GM12878 (cell line): ENCODE results near the gene SUFU. TPM values are rescaled to one million over a fixed set of nuclear protein-coding genes. Genes with fewer than 3 reads are reported as not detected.

Source experiments
- ATAC-seq: fragments of 200-7000 bp; cut with Tn5 transposase; 3 replicates; pipeline ENCODE4 v1.9.1; 2020; ENCODE audit warnings: mild to moderate bottlenecking, moderate library complexity
- BruUV-seq: library from RNA; stranded (reverse); fragments of 400-500 nt; replicated peaks from 2 replicates; lab custom pipeline; 2021; lab: Mats Ljungman, UMichigan
- CTCF ChIA-PET: fragments of 300-600 bp; sonication (Branson Sonifier 250); formaldehyde crosslinking; extraction: SDS; loops from one replicate; lab custom pipeline; 2021; ENCODE audit warnings: inconsistent platforms; lab: Yijun Ruan, JAX
- POLR2A ChIA-PET: fragments of 350-600 bp; formaldehyde crosslinking; extraction: SDS; loops from one replicate; lab custom pipeline; 2021; ENCODE audit warnings: inconsistent platforms; lab: Charles Lee
- RAD21 ChIA-PET: fragments of 300-600 bp; sonication (Branson Sonifier 250); formaldehyde crosslinking; loops from one replicate; lab custom pipeline; 2023; ENCODE audit warnings: antibody characterized with exemption; ENCODE audit not compliant: unreplicated experiment; lab: Charles Lee
- SMC1A ChIA-PET: fragments of 300-600 bp; sonication (Branson Sonifier 250); formaldehyde crosslinking; loops from one replicate; lab custom pipeline; 2023; ENCODE audit not compliant: unreplicated experiment, uncharacterized antibody; lab: Charles Lee
- DNase-seq: peaks from one replicate; pipeline ENCODE4 v3.0.0-alpha.2; 2011; ENCODE audit warnings: low read depth, low spot score
- FAIRE-seq: peaks from 3 replicates; lab custom pipeline; 2011; peaks lifted over from hg19 to GRCh38; lab: Jason Lieb, UNC
- H2AFZ ChIP-seq: 2 replicates; pipeline ENCODE4 v1.6.0; 2011; ENCODE audit warnings: low read depth, low read length, control low read depth; ENCODE audit not compliant: control insufficient read depth
- H3K27ac ChIP-seq: 2 replicates; pipeline ENCODE4 v1.5.1; 2011; ENCODE audit warnings: control low read depth; ENCODE audit not compliant: control insufficient read depth, insufficient read depth
- H3K27me3 ChIP-seq, 2 experiments: replicated peaks in 1 of 2; 2 replicates each; pipeline versions ENCODE4 v1.6.0 to v1.6.1; 2011; ENCODE audit warnings: low read length in 1 of 2; ENCODE audit not compliant: control insufficient read depth in 2 of 2, insufficient read depth in 2 of 2
- H3K36me3 ChIP-seq, 2 experiments: 2 replicates each; pipeline ENCODE4 v1.5.1; 2011; ENCODE audit warnings: low read length in 1 of 2; ENCODE audit not compliant: control insufficient read depth in 2 of 2, insufficient read depth in 2 of 2
- H3K4me1 ChIP-seq: 2 replicates; pipeline ENCODE4 v1.6.1; 2011; ENCODE audit warnings: mild to moderate bottlenecking, low read length, moderate library complexity, mixed read lengths; ENCODE audit not compliant: control insufficient read depth, insufficient read depth
- H3K4me2 ChIP-seq: 2 replicates; pipeline ENCODE4 v1.6.0; 2011; ENCODE audit warnings: control low read depth; ENCODE audit not compliant: control insufficient read depth, insufficient read depth
- H3K4me3 ChIP-seq: fragments of 200-600 bp; sonication (generic); 2 replicates; pipeline ENCODE4 v1.5.1; 2016
- H3K79me2 ChIP-seq: 2 replicates; pipeline ENCODE4 v1.6.0; 2011; ENCODE audit warnings: low read length; ENCODE audit not compliant: control insufficient read depth, insufficient read depth
- H3K9ac ChIP-seq: 2 replicates; pipeline ENCODE4 v1.8.0; 2011; ENCODE audit warnings: low read length, control low read depth, mixed read lengths; ENCODE audit not compliant: control insufficient read depth, insufficient read depth
- H3K9me3 ChIP-seq: replicated peaks from 3 replicates; pipeline ENCODE4 v1.5.1; 2011; ENCODE audit warnings: mild to moderate bottlenecking, low read length; ENCODE audit not compliant: control insufficient read depth, insufficient read depth
- H4K20me1 ChIP-seq: 2 replicates; pipeline ENCODE4 v1.6.0; 2011; ENCODE audit not compliant: control insufficient read depth, insufficient read depth
- BACH1 ChIP-seq: fragments of 450-650 bp; IDR thresholded peaks from 2 replicates; pipeline ENCODE4 v1.6.1; 2017; ENCODE audit warnings: mild to moderate bottlenecking, borderline replicate concordance
- CEBPB ChIP-seq, 2 experiments: fragments of 150-350 bp in 1 of 2; IDR thresholded peaks; 2 replicates each; pipeline ENCODE4 v1.6.1; 2012 to 2014; ENCODE audit warnings: low read depth in 2 of 2, low read length in 2 of 2, borderline replicate concordance in 1 of 2, inconsistent platforms in 1 of 2
- CHD2 ChIP-seq: IDR thresholded peaks from 2 replicates; pipeline ENCODE4 v1.6.1; 2011; ENCODE audit warnings: low read depth, low read length, improper control_type of control experiment, borderline replicate concordance
- EGR1 ChIP-seq, 2 experiments: IDR thresholded peaks; 1 replicate in 1 of 2; 2 replicates in 1 of 2; pipeline ENCODE4 v1.6.1; 2011 to 2012; ENCODE audit warnings: low read depth in 2 of 2, low read length in 2 of 2, borderline replicate concordance in 1 of 2, mild to moderate bottlenecking in 1 of 2, moderate library complexity in 1 of 2
- NBN ChIP-seq: fragments of 450-650 bp; IDR thresholded peaks from 2 replicates; pipeline ENCODE4 v1.6.1; 2016
- POU2F2 ChIP-seq: IDR thresholded peaks from 3 replicates; pipeline ENCODE4 v1.6.1; 2011; ENCODE audit warnings: low read depth, mild to moderate bottlenecking, low read length, borderline replicate concordance
- SMARCA5 ChIP-seq: fragments of 450-650 bp; IDR thresholded peaks from 2 replicates; pipeline ENCODE4 v1.6.1; 2017; ENCODE audit warnings: mild to moderate bottlenecking
- SUZ12 ChIP-seq: fragments of 200-600 bp; sonication (generic); IDR thresholded peaks from one replicate; pipeline ENCODE4 v1.6.1; 2018; ENCODE audit warnings: antibody characterized with exemption, mild to moderate bottlenecking; ENCODE audit not compliant: unreplicated experiment
- YY1 ChIP-seq: IDR thresholded peaks from 2 replicates; pipeline ENCODE4 v1.6.1; 2011; ENCODE audit warnings: low read depth, mild to moderate bottlenecking, low read length
- ZZZ3 ChIP-seq: IDR thresholded peaks from 2 replicates; pipeline ENCODE4 v1.6.1; 2011; ENCODE audit warnings: low read depth; ENCODE audit not compliant: control insufficient read depth, insufficient read length
- WGBS: methylation state at CpG from one replicate; pipeline ENCODE4 v1.1.6; 2016; ENCODE audit warnings: low lambda C conversion rate; ENCODE audit not compliant: insufficient replicate concordance, insufficient coverage; ENCODE audit errors: missing lambda C conversion rate; 5-methylcytosine and 5-hydroxymethylcytosine counted together
- in situ Hi-C: fragments of 300-500 bp; cut with MboI; formaldehyde crosslinking; loops from 9 replicates; pipeline ENCODE4 v1.14.3; 2018; ENCODE audit warnings: mixed read lengths
- intact Hi-C: fragments of 100-400 bp; cut with micrococcal nuclease; formaldehyde crosslinking; loops from one replicate; pipeline ENCODE4 v1.14.2; 2022; ENCODE audit not compliant: unreplicated experiment
- polyA plus RNA-seq, 11 experiments: library from polyadenylated mRNA; depleted of rRNA in 4 of 11; unstranded in 6 of 11; stranded (reverse) in 5 of 11; fragments of >200 nt; fragmentation: Nextera tagmentation in 4 of 11; fragmentation: Illumina TruSeq in 1 of 11; extraction: Ambion mirVana in 4 of 11; extraction: Trizol in 1 of 11; gene quantifications; 1 replicate in 1 of 11; 2 replicates in 10 of 11; pipeline versions ENCODE4 v1.2.1 to v1.2.3, GENCODE V29; 2011 to 2016; ENCODE audit warnings: inconsistent platforms in 2 of 11, missing spikeins in 2 of 11, low read depth in 1 of 11
- total RNA-seq, 4 experiments: library from RNA; depleted of rRNA in 3 of 4; stranded (reverse); fragments of >200 nt in 3 of 4; fragmentation: Illumina TruSeq in 1 of 4; extraction: Trizol in 1 of 4; gene quantifications; 2 replicates each; pipeline versions ENCODE4 v1.2.1 to v1.2.3, GENCODE V29; 2013 to 2021
- TF ChIP-seq, protein P1 (sequence below): fragments of 450-650 bp; formaldehyde crosslinking; IDR thresholded peaks from 2 replicates; pipeline ENCODE4 v1.4.0; 2020; ENCODE audit warnings: mild to moderate bottlenecking, moderate library complexity
- TF ChIP-seq, protein P2 (sequence below): fragments of 450-650 bp; IDR thresholded peaks from 2 replicates; pipeline ENCODE4 v1.6.1; 2018; ENCODE audit warnings: mild to moderate bottlenecking, low read depth, moderate library complexity; ENCODE audit not compliant: partially characterized antibody

The SUFU gene
- total and polyA plus RNA-seq, 10 of the 15 experiments (the other 5 are each of a cell fraction or from before 2014, with no cell fraction given) = 0.68 to 7.7 (median 2.4) TPM

DNA sequence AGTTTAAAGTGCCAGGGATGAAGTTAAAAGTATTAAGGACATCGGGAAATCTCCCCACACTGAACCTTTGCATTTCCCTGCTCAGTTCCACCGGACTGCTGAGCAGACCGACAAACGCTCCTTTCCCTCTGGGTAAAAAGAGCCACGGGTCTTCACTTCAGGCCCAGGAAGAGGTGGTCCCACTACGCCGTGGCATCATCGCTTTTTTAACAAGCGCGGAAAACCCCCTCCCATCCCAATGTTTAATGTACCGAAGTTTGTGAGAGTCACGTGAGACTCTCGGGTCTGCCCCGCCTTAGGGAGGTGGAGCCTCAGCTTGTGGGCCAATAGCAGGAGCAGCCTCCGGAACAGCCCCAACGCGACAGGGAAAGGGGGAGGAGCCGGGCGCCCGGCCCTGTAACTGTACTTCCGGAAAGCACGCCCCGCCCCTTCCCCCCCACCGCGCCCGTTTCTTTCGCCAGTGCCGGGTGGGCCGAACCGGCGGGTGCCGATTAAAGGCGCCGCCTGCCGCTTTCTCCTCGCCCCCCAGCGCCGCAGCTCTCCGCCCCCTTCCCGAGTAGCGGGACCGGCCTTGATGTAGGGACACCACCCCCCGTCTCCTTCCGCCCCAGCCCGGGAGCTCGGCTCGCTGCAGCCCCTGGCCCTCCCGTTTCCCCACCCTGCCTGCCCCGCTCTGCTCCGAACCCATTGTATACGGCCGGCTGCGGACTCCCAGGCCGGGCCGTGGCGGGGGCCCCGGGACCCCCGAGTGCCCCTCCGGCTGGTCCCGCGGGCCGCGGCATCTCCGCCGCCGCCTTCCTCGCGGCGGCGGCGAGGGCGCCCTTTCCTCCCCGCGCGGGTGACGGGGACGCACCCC lies 138.3 kb downstream of the SUFU start (continued):
- peak; percentile 74; the same call in 1 of the 2 replicates for TF ChIP-seq BACH1
- TF ChIP-seq SMARCA5 = peak; percentile 79

DNA sequence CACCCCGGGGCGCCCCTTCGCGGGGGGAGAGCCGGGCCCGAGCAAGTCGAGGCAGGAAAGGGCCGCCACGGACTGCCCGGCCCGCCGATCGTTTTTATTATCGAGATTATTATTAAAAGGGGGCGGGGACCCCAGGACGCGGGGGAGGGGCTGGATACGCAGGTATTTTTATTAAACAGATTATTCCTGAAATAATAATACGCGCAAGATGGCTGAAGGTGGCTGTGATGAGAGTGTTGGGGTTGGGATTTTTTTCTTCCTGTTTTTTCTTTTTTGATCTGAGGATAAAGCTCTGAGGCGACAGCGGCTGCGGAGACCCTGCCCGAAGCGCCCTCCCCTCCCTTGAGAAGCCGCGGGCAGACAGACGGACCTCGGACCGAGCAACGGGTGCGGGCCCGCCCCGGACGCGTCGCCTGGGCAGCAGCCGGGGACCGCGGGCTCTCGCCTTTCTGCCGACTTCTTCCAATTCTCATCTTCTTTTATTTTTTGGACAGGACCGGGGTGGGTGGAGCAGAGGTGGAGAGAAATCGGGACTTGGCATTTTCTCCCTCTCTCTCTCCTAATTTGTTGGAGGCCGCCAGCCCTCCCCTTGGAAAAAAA lies 139.1 kb downstream of the SUFU start:
- no peaks in the 10 kb centered on the region for H3K27me3 ChIP-seq
- POLR2A ChIA-PET = interaction anchor here (0.5 to 3.6 kb wide), 10 partner anchors 8 to 247 kb away, joined by 3 to 38 read pairs (median 4); partner anchors contain the start of genes ARL3, NFKB2 and SFXN2
- peak overlapping the region; percentile 96 for H3K27ac ChIP-seq
- CTCF ChIA-PET = interaction anchor here (0.6 to 1.8 kb wide), 5 partner anchors 33 to 358 kb away, joined by 3 to 9 read pairs (median 4); partner anchors contain the start of genes ARL3 and SFXN2
- DNase-seq = no peak
- in situ Hi-C loops = no loop called here
- FAIRE-seq = no peak
- no peaks in the 10 kb centered on the region for H4K20me1 ChIP-seq
- intact Hi-C loops = loop anchor here (10.0 kb wide), 2 partner anchors 248 to 552 kb away; partner anchors contain the start of genes NFKB2 and NT5C2
- H3K79me2 ChIP-seq = peaks cover 54% of the 10 kb centered on the region
- ATAC-seq = no peak
- H2AFZ ChIP-seq = peak overlapping the region; percentile 68
- H3K9ac ChIP-seq = peak overlapping the region; percentile 99
- peak overlapping the region; percentile 44; the same call in 1 of the 2 replicates for H3K4me2 ChIP-seq
- no peaks in the 10 kb centered on the region for H3K36me3 ChIP-seq
- TSS peak; percentile 60 for BruUV-seq
- peaks cover 14% of the 10 kb centered on the region for H3K4me1 ChIP-seq
- H3K9me3 ChIP-seq = no peaks in the 10 kb centered on the region
- RAD21 ChIA-PET = interaction anchor here (1.1 to 2.1 kb wide), 7 partner anchors 8 to 138 kb away, joined by 3 to 11 read pairs (median 7); partner anchors contain the start of genes ARL3 and SFXN2
- peak overlapping the region; percentile 93 for H3K4me3 ChIP-seq
- SMC1A ChIA-PET = interaction anchor here (0.7 to 2.2 kb wide), 4 partner anchors 9 to 372 kb away, joined by 3 to 6 read pairs (median 4); no protein-coding TSS in a partner anchor
- WGBS = under 1% methylated on average over 38 of the region's 45 CpGs
- peak; percentile 56; the same call in 1 of the 2 replicates for TF ChIP-seq YY1
- no peak for TF ChIP-seq SUZ12
- TF ChIP-seq, protein P1, sequence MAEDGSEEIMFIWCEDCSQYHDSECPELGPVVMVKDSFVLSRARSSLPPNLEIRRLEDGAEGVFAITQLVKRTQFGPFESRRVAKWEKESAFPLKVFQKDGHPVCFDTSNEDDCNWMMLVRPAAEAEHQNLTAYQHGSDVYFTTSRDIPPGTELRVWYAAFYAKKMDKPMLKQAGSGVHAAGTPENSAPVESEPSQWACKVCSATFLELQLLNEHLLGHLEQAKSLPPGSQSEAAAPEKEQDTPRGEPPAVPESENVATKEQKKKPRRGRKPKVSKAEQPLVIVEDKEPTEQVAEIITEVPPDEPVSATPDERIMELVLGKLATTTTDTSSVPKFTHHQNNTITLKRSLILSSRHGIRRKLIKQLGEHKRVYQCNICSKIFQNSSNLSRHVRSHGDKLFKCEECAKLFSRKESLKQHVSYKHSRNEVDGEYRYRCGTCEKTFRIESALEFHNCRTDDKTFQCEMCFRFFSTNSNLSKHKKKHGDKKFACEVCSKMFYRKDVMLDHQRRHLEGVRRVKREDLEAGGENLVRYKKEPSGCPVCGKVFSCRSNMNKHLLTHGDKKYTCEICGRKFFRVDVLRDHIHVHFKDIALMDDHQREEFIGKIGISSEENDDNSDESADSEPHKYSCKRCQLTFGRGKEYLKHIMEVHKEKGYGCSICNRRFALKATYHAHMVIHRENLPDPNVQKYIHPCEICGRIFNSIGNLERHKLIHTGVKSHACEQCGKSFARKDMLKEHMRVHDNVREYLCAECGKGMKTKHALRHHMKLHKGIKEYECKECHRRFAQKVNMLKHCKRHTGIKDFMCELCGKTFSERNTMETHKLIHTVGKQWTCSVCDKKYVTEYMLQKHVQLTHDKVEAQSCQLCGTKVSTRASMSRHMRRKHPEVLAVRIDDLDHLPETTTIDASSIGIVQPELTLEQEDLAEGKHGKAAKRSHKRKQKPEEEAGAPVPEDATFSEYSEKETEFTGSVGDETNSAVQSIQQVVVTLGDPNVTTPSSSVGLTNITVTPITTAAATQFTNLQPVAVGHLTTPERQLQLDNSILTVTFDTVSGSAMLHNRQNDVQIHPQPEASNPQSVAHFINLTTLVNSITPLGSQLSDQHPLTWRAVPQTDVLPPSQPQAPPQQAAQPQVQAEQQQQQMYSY (CRISPR knock-in tag) = no peak
- no peak for TF ChIP-seq ZZZ3
- TF ChIP-seq, protein P2, sequence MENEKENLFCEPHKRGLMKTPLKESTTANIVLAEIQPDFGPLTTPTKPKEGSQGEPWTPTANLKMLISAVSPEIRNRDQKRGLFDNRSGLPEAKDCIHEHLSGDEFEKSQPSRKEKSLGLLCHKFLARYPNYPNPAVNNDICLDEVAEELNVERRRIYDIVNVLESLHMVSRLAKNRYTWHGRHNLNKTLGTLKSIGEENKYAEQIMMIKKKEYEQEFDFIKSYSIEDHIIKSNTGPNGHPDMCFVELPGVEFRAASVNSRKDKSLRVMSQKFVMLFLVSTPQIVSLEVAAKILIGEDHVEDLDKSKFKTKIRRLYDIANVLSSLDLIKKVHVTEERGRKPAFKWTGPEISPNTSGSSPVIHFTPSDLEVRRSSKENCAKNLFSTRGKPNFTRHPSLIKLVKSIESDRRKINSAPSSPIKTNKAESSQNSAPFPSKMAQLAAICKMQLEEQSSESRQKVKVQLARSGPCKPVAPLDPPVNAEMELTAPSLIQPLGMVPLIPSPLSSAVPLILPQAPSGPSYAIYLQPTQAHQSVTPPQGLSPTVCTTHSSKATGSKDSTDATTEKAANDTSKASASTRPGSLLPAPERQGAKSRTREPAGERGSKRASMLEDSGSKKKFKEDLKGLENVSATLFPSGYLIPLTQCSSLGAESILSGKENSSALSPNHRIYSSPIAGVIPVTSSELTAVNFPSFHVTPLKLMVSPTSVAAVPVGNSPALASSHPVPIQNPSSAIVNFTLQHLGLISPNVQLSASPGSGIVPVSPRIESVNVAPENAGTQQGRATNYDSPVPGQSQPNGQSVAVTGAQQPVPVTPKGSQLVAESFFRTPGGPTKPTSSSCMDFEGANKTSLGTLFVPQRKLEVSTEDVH = no peak
- TF ChIP-seq EGR1 (IDR thresholded peaks at IDR 0.05; ENCODE audit: borderline replicate concordance in 1 of 2, low read depth in 2 of 2, low read length in 2 of 2) = peak in 1 of 2 experiments; percentile 6; a peak in 1 of 3 replicates
- no peak for TF ChIP-seq CHD2
- no peak for TF ChIP-seq POU2F2
- no peak for TF ChIP-seq NBN
- TF ChIP-seq CEBPB (IDR thresholded peaks at IDR 0.05; ENCODE audit: borderline replicate concordance in 1 of 2, low read depth in 2 of 2, low read length in 2 of 2) = no peak
